LNCaP clone FGC (cell line): ENCODE results near the gene BCAS4.
A peak's percentile ranks its signal among the peaks of the same experiment; 100 is the strongest.
"Not testable (repeated sequence)": the region's sequence is repeated elsewhere in the genome, so short reads cannot be mapped to it uniquely, and the experiment has no call there.

ENCODE experiments used
- DNase-seq: peaks from one replicate; pipeline ENCODE4 v3.0.0-alpha.2; 2011; ENCODE audit warnings: low read depth
- H3K4me3 ChIP-seq: 2 replicates; pipeline ENCODE4 v1.5.1; 2011; ENCODE audit warnings: mild to moderate bottlenecking, low read depth, low read length, control low read depth
- TF ChIP-seq, protein P1 (sequence below): IDR thresholded peaks from 2 replicates; pipeline ENCODE4 v1.5.1; 2012; ENCODE audit warnings: mild to moderate bottlenecking; ENCODE audit not compliant: control insufficient read depth, insufficient read depth; ENCODE audit errors: extremely low read depth

The BCAS4 gene

DNA sequence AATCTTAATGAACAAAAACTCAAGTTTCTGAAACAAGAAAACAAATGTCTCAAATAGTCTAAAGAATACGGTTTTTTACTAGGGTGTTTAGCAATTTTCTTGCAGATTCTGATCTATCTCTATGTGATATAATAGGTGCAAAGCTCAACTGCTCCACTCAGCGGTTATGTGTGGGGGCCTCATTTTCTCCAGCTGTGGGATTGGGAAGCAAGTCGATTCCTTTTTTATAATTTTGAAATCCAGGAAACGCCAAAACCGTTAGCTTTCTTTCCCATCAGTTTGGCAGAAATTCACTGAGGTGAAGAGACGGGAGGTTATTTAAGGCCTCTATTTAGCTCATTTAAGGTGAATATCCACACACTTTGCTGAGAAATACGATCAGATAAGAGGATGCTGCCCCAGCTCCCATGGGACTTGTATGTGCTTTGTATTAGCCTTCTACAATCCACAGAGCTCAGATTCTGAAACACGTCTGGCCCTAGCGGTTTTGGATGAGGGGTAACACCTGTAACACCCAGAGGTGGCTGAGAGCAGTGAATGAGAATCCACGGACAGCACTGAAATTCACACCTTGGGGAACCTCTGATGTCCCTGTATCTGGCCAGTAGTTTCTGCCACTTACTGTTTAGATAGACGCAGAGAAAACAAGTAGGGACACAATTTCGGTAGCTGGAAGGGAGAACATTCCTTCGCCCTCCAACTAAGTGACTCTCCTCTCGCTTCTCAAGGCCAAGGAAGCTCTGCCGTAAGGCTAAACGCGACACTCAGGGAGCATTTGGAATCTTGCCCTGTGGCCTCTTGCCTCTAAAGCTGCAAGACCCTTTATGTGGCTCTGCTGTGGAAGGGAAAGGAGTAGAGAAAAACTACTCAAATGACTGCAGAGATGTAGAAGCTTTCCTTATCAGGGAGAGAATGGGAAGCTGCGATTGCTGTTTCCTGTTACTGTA lies 6.5 kb upstream of the BCAS4 start:
- no peak for DNase-seq
- TF ChIP-seq, protein P1, sequence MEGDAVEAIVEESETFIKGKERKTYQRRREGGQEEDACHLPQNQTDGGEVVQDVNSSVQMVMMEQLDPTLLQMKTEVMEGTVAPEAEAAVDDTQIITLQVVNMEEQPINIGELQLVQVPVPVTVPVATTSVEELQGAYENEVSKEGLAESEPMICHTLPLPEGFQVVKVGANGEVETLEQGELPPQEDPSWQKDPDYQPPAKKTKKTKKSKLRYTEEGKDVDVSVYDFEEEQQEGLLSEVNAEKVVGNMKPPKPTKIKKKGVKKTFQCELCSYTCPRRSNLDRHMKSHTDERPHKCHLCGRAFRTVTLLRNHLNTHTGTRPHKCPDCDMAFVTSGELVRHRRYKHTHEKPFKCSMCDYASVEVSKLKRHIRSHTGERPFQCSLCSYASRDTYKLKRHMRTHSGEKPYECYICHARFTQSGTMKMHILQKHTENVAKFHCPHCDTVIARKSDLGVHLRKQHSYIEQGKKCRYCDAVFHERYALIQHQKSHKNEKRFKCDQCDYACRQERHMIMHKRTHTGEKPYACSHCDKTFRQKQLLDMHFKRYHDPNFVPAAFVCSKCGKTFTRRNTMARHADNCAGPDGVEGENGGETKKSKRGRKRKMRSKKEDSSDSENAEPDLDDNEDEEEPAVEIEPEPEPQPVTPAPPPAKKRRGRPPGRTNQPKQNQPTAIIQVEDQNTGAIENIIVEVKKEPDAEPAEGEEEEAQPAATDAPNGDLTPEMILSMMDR, result peak; percentile 60
- no peak overlapping the region for H3K4me3 ChIP-seq

DNA sequence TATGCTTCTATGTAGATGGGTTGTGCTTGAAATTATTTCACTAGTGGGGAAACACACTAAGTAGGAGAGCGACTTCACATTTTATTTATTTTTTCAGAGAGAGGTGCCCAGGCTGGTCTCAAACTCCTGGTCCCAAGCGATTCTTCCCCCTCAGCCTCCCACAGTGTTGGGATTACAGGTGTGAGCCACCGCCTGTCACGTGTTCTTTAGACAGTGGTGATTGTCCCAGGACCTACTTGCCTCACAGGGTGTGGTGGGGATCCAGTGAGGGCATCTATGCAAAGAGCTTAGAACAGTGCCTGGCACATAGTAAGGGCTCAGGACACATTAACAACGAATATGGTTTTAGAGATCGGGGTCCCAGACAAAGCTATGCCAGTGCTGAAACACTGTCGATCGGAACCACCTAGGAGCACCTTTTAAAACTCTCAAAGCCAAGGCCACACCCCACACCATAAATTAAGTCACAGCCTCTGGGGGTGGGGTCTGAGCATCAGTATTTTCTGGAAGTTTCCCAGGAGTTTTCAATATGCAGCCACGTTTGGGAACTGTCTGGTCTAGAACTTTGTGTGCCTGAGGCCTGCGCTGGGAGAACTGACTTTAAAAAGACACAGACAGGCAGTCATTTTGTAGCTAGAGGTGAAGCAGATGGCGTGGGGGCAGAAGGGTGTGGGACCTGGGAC lies 4.8 kb upstream of the BCAS4 start:
- DNase-seq, result no peak
- no peak overlapping the region for H3K4me3 ChIP-seq
- TF ChIP-seq, protein P1, result no peak

DNA sequence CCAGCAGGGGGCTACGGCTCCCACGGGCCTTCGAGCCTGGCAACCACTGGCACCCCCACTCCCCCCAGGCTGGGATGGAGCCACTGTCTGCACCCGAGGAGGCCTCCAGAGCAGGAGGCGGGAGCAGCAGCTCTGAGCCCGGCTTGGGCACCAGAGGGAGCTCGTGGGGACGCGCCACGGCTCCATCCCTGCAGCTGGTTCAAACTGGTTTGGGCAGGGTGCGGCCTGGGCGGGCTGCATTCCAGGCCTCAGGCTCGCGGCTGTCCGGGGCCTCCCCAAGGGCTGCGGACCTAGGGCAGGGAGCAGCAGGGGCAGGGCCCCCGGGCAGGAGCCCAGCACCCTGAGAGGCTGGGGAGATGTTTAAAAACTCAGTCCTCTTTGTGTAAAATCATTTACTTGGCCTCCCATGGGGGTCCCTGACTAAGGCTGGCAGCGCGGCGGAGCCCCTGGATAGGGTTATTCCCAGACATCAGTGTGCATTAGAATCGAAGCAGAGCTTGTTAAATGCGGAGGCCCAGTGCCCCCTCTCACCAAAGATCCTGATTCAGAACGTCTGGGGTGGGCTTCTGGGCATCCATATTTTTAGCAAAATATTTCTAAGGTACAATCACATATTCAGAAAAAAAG lies 4.1 kb upstream of the BCAS4 start:
- TF ChIP-seq, protein P1, result peak; percentile 96
- DNase-seq, result peak; percentile 62
- no peak overlapping the region for H3K4me3 ChIP-seq

DNA sequence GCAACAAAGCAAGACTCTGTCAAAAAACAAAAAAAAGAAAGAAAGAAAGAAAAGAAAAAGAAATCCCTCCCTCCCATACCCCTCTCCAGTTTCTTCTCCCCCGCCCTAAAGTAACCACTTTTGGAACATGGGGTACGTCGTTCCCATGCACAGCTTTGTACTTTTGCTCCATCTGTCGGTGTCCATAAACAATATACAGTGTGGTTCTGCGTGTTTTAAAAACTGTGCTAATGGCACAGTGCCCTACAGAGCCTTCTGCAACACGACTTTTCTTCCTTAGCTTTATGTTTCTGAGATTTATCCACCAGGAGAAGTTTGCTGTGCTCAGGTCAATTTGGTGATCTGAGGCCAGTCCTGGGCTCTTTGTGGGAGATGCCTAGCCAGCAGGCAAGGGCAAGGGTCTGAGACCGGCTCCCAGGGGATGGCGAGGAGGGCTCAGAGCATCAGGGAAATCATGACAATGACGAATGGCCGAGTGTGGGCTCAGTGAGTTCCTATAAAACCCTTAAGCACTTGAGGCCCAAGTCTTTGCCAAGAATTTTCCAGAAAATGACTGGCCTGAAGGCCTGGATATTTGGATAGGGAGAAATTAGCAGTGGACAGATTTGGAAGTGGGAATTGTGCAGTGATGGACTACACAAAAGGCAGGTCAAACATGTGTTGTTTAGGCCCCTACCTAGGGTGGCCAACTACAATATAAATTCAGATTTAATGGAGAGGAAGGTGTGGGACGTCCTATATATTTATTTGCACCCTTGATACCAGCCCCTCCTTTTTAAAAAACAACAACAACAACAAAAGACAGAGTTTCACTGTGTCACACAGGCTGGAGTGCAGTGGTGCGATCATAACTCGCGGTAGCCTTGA lies 1.9 kb upstream of the BCAS4 start:
- no peak overlapping the region for H3K4me3 ChIP-seq
- TF ChIP-seq, protein P1, result no peak
- DNase-seq, result no peak

DNA sequence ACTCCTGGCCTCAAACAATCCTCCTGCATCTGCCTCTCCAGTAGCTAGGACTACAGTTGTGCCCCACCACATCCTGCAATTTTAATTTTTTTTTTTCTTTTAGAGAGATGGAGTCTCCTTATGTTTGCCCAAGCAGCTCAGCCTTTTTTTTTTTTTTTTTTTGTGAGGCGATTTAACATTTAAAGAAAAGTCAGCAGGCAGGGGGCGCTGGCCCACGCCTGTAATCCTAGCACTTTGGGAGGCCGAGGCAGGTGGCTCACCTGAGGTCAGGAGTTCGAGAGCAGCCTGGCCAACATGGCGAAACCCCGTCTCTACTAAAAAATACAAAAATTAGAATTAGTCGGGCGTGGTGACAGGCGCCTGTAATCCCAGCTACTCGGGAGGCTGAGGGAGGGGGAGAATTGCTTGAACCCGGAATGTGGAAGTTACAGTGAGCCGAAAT lies 1.3 kb upstream of the BCAS4 start:
- not testable (repeated sequence) for H3K4me3 ChIP-seq, DNase-seq
- TF ChIP-seq, protein P1, result peak; percentile 36
